Retina (tissue), 1 donor: ENCODE results near the gene LDLR.
A peak's percentile ranks its signal among the peaks of the same experiment; 100 is the strongest.
"Not testable (repeated sequence)": the region's sequence is repeated elsewhere in the genome, so short reads cannot be mapped to it uniquely, and the experiment has no call there.

Experiments used
- DNase-seq: peaks from one replicate; pipeline ENCODE4 v3.0.0-alpha.2; 2016

The LDLR gene

GRCh38 chr19:11106477-11106876, 17.2 kb downstream of the LDLR start:
- DNase-seq = no peak

- DNase-seq = no peak
Observed at GRCh38 chr19:11108746-11109145, 19.5 kb downstream of the LDLR start.

DNA sequence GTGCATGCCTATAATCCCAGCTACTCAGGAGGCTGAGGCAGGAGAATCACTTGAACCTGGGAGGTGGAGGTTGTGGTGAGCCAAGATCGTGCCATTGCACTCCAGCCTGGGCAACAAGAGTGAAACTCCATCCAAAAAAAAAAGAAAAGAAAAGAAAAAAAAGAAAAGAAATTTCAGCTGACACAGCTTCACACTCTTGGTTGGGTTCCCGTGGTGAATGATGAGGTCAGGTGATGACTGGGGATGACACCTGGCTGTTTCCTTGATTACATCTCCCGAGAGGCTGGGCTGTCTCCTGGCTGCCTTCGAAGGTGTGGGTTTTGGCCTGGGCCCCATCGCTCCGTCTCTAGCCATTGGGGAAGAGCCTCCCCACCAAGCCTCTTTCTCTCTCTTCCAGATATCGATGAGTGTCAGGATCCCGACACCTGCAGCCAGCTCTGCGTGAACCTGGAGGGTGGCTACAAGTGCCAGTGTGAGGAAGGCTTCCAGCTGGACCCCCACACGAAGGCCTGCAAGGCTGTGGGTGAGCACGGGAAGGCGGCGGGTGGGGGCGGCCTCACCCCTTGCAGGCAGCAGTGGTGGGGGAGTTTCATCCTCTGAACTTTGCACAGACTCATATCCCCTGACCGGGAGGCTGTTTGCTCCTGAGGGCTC, 22.0 kb downstream of the LDLR start:
- no peak for DNase-seq

DNA sequence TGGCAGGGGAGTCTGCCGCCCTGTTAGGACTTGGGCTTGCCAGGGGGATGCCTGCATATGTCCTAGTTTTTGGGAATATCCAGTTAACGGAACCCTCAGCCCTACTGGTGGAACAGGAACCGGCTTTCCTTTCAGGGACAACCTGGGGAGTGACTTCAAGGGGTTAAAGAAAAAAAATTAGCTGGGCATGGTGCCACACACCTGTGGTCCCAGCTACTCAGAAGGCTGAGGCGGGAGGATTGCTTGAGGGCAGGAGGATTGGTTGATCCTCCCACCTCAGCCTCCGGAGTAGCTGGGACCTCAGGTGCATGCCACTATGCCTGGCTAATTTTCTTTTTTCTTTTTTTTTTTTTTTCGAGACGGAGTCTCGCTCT, 22.5 kb downstream of the LDLR start:
- no peak for DNase-seq

- DNase-seq = no peak
Observed at GRCh38 chr19:11113140-11113708, 24.0 kb downstream of the LDLR start.

- DNase-seq = no peak
Observed at GRCh38 chr19:11115042-11115441, 25.8 kb downstream of the LDLR start.

DNA sequence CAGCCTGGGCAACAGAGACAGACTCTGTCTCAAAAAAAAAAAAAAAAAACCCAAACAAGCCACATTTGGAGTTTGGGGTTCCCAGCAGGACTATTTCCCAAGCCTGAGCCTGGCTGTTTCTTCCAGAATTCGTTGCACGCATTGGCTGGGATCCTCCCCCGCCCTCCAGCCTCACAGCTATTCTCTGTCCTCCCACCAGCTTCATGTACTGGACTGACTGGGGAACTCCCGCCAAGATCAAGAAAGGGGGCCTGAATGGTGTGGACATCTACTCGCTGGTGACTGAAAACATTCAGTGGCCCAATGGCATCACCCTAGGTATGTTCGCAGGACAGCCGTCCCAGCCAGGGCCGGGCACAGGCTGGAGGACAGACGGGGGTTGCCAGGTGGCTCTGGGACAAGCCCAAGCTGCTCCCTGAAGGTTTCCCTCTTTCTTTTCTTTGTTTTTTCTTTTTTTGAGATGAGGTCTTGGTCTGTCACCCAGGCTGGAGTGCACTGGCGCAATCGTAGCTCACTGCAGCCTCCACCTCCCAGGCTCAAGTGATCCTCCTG, 26.7 kb downstream of the LDLR start:
- no peak for DNase-seq

GRCh38 chr19:11116507-11116906, 27.2 kb downstream of the LDLR start:
- no peak for DNase-seq

GRCh38 chr19:11121963-11122362, 32.7 kb downstream of the LDLR start:
- DNase-seq = not testable (repeated sequence)

DNA sequence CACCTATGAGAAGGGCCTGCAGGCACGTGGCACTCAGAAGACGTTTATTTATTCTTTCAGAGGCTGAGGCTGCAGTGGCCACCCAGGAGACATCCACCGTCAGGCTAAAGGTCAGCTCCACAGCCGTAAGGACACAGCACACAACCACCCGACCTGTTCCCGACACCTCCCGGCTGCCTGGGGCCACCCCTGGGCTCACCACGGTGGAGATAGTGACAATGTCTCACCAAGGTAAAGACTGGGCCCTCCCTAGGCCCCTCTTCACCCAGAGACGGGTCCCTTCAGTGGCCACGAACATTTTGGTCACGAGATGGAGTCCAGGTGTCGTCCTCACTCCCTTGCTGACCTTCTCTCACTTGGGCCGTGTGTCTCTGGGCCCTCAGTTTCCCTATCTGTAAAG, 33.9 kb downstream of the LDLR start:
- no peak for DNase-seq

- not testable (repeated sequence) for DNase-seq
Observed at GRCh38 chr19:11124157-11124556, 34.9 kb downstream of the LDLR start.

- DNase-seq = peak; percentile 80
Observed at GRCh38 chr19:11125994-11126685, 36.9 kb downstream of the LDLR start.

GRCh38 chr19:11127905-11128304, 38.6 kb downstream of the LDLR start:
- no peak for DNase-seq

DNA sequence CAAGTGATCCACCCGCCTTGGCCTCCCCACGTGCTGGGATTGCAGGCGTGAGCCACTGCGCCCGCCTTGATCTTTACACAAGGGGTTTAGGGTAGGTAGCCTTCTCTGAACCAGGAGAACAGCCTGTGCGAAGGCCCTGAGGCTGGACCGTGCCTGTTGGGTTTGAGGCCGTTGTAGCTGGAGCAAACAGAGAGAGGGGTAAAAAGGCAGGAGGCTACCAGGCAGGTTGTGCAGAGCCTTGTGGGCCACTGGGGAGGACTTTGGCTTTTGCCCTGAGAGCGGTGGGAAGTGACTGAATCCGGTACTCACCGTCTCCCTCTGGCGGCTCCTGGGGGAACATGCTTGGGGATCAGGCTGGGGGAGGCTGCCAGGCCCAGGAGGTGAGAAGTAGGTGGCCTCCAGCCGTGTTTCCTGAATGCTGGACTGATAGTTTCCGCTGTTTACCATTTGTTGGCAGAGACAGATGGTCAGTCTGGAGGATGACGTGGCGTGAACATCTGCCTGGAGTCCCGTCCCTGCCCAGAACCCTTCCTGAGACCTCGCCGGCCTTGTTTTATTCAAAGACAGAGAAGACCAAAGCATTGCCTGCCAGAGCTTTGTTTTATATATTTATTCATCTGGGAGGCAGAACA, 41.7 kb downstream of the LDLR start:
- peak; percentile 74 for DNase-seq

- no peak for DNase-seq
Observed at GRCh38 chr19:11131471-11131870, 42.2 kb downstream of the LDLR start.

DNA sequence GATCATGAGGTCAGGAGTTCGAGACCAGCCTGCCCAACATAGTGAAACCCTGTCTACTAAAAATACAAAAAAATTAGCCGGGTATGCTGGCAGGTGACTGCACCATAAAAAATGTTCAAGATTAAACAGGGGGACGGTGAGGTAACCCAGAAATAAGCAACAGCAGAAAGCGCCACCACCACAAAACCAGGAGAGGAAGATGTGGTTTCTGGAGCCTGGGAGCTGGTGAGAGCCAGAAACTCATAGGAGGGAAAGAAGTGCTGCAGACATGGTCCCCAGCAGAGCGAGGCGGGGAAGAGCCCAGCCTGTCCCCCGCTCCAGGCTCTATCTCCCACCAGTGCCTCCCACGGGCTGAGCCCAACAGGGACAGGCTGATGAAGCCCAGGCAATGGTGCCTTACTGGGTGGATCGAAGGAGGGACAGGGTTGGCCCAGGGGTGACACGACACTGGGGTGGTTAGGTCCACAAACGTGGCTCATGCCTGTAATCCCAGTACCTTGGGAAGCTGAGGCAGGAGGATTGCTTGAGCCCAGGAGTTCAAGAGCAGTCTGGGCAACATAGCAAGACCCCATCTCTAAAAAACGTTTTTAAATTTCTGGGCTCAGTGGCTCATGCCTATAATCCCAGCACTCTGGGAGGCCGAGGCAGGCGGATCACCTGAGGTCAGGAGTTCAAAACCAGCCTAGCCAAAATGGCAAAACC, 47.3 kb downstream of the LDLR start:
- DNase-seq = no peak

DNA sequence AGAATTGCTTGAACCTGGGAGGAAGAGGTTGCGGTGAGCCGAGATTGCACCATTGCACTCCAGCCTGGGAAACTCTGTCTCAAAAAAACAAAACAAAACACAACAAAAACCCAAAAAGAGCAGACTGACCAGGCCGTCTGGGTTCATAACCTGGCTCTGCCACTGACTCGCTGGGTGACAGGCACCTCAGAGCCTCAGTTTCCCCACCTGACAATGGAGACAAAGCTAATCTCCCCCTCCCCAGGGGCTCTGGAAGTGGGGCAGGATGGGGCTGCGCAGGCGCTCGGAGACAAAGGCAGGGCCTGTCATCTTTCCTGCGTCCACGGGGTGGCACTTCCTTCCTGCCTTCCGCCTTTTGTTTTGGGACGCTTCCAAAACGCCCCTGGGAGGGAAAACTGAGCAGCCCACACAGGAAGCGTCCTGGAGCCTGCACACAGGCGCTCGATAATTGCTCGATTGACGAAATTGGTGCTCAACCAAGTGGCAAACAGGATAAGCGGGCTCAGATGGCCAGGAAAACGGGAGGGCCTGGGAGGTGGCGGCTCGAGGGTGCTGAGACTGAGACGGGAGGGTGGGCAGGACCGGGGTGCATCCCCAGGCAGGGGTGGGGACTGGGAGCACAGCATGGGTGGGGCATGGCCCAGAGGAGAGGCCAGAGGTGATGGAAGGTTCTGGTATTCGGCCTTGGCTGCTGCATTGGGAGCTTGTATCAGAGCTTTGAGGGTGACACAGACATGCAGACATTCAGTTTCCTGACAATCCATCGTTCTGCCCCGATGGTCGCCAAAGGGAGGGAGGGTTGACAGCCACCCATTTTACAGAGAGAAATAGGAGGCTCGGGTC, 48.5 kb downstream of the LDLR start:
- peak; percentile 93 for DNase-seq

DNA sequence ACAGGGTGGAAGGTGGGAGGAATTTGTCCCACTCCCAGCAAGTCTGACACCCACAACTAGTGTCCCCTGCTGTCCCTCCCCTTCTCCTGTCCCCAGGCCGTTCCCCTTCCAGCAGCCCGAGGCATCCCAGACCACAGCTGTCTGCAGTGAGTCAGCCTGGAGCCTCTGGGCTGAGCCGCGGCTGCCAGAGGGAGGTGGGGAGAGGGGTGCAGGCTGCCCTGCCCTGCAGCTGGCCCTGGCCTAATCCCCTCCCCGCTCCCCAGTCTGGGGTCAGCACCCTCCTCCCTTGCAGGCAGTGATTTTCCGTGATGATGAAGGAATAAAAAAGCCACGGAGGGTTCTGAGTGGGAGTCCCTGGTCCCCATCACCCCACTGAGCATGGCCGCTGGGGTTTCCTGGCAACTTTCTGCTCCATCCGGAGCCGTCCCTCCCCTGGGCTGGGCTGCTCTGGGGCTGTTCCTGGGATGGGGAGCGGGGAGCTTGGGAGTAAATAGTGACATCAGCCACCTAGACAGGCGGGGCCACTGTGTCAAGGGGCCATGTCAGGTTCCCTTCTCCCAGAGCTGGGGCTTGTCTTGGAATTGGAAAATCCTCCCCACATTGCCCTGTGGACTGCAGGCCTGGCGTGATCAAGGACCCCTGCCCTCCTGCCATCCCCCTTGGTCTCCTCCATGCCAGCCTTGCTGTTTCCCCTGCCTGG, 49.5 kb downstream of the LDLR start:
- peak; percentile 56 for DNase-seq

GRCh38 chr19:11140023-11140538, 50.8 kb downstream of the LDLR start:
- DNase-seq = not testable (repeated sequence)

- no peak for DNase-seq
Observed at GRCh38 chr19:11140896-11141295, 51.6 kb downstream of the LDLR start.

GRCh38 chr19:11141937-11142527, 52.8 kb downstream of the LDLR start:
- DNase-seq = no peak
